Coronary artery (tissue), 2 donors: ENCODE results near the gene CPED1.

Experiments used
- DNase-seq: peaks from one replicate; pipeline ENCODE4 v3.0.0-alpha.2; 2017; ENCODE audit warnings: low spot score
- H3K27ac ChIP-seq, 2 donors: fragments of 200-600 bp; sonication (generic); one replicate each; pipeline ENCODE4 v1.5.1; 2016 to 2019
- H3K4me3 ChIP-seq: fragments of 200-600 bp; sonication (generic); 2 replicates; pipeline ENCODE4 v1.5.1; 2016; ENCODE audit warnings: mild to moderate bottlenecking, moderate library complexity
- TF ChIP-seq, protein P1 (sequence below): fragments of 200-600 bp; sonication (generic); IDR thresholded peaks from one replicate; pipeline ENCODE4 v1.5.1; 2019; ENCODE audit warnings: antibody characterized with exemption

CPED1 gene

DNA sequence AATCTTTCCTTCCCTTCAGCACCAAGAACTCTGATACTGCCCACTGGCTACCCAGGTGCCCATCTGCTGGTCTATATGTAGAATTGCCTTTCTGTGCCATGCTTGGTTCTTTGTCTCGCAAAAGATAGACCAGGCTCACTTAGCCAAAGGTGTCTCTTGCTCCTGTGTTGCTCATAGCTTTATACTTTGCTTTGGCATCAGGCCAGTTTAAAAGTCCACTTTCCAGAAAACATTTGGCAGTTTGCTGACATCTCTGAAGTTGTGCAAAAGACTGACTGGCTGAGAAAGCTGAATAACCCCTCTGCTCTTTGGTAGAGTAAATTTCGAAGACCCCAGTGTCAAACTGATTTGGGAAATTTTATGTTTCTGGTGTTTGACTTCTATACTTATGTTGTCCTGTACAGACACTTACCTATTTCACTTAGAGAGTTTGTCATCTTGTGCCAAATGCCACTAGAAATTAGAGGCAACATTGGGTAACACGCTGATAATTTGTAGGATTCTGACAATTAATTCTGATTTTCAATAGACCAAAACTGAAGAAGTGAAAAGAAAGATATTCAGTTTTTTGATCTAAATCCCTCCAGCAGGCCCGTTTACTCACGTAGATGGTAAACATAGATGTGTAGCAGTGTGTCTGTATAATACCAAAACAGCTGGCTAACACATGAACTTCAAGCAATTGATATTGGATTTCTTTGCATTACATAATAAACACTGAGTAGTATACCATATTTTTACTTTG is 91.1 kb downstream of the CPED1 start:
- peak overlapping the region in 1 of 2 donors; percentile 5 for H3K27ac ChIP-seq
- no peak overlapping the region for H3K4me3 ChIP-seq
- DNase-seq = no peak
- TF ChIP-seq, protein P1, sequence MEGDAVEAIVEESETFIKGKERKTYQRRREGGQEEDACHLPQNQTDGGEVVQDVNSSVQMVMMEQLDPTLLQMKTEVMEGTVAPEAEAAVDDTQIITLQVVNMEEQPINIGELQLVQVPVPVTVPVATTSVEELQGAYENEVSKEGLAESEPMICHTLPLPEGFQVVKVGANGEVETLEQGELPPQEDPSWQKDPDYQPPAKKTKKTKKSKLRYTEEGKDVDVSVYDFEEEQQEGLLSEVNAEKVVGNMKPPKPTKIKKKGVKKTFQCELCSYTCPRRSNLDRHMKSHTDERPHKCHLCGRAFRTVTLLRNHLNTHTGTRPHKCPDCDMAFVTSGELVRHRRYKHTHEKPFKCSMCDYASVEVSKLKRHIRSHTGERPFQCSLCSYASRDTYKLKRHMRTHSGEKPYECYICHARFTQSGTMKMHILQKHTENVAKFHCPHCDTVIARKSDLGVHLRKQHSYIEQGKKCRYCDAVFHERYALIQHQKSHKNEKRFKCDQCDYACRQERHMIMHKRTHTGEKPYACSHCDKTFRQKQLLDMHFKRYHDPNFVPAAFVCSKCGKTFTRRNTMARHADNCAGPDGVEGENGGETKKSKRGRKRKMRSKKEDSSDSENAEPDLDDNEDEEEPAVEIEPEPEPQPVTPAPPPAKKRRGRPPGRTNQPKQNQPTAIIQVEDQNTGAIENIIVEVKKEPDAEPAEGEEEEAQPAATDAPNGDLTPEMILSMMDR = no peak

DNA sequence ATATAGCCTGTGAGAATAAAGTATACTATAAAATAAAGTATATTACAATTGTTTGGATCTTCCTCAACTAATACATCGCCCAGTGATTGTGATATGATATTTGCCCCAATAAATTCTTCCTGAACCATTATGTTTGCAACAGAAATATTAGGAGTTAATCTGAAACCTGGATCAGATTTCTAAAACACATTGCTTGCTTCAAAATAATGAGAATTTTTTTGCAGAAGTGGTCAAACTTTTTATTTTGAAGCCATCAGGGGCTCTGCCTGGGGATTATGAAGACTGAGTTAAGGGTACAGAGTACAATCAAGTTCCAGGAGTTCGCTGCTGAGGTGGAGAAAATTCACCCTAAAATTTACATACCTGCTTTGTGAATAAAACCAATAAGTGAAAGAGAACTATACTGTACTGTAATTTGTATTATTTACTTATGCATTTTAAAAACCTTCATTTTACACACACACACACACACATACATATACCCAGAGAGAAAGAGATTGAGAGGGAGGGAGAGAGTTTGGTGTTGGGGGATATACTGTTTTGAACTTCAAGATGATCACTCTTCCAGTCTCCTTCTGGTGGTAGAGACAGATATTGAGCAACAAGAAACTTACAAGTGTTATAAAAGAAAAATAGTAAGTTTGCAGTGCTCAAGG is 91.9 kb downstream of the CPED1 start:
- no peak overlapping the region for H3K4me3 ChIP-seq
- TF ChIP-seq, protein P1 = no peak
- no peak overlapping the region for H3K27ac ChIP-seq
- DNase-seq = no peak

DNA sequence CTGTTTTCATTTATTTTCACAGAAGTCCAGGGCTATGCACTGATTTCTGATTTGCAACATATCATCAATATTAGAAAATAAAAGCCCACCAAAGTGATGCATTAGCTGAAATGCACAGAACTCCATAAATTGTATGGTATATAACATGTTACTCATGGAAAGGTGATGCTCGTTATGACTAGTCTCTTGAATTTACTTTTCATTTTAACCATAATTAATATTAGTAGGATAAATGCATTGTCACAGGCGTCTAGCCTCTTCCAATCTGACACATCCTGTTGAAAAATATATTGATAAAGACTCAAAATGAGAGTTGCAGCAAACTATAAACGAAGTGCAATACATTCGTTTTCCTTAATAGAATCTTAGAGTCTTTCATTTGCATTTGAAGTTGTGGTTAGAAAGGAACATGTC is 92.4 kb downstream of the CPED1 start:
- no peak for DNase-seq
- Histone ChIP-seq H3K4me3 (no peak overlapping the region), H3K27ac (no peak overlapping the region)
- TF ChIP-seq, protein P1 = no peak

DNA sequence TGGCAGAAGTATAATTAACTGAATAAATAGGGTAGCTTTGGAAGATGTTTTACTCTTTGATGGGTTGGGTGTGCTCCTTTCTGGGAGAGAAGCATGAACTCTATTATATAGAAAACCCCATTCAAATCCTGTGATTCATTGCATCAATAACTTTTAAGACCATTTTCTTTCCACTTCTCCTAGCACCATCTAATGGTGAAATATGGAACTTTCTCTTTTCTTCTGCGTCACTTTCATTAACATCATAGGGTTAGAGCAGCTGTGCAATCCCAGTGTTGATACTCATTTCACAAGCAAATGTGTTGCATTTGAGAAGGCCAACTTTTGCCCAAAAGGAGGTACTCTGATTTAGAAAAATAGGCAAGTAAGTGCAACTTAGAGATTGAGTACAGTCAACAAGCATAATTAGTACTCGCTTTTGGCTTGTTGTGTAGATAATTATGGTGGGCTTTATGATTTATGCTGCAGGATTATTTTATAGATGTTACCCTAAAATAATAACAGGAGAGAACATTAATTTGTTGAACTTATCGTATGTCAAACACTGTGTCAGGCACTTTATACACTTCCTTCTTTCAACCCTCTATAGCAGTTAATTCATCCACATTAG is 92.9 kb downstream of the CPED1 start:
- no peak overlapping the region for H3K27ac ChIP-seq
- TF ChIP-seq, protein P1 = peak; percentile 61
- DNase-seq = no peak
- H3K4me3 ChIP-seq = no peak overlapping the region

- TF ChIP-seq, protein P1 = no peak
- peak overlapping the region; percentile 16 to 39 for H3K27ac ChIP-seq
- DNase-seq = no peak
- H3K4me3 ChIP-seq = no peak overlapping the region
These were observed 94.0 kb downstream of the CPED1 start for GRCh38 chr7:121082400-121083101.

GRCh38 chr7:121083138-121083789 is 94.8 kb downstream of the CPED1 start:
- Histone ChIP-seq H3K27ac (peak overlapping the region; percentile 22 to 39), H3K4me3 (no peak overlapping the region)
- no peak for DNase-seq
- TF ChIP-seq, protein P1 = no peak
